Measurements from ENCODE around the gene ILKAP.

The ILKAP gene

GRCh38 chr2:238236571-238236970, 33.1 kb upstream of the ILKAP start:
- DNase-seq: no peak

DNA sequence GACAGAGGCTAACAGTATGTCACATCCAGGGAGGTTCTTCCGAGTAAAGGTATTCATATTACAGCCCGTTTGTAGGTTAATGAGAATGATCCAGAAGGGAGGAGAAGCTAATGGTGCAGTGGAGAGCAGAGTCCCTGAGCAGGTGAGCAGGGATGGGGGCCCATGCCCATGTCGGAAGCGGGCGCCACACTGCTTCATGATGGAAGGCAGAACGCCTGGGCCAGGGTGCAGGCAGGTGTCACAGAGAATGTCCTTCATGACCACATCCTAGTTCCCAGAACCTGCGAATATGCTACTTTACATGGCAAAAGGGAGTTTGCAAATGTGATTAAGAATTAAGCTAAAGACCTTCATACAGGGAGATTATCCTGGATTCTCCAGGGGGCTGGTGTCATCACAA, 32.4 kb upstream of the ILKAP start:
- DNase-seq: no peak

- DNase-seq: no peak
These were observed 31.8 kb upstream of the ILKAP start for GRCh38 chr2:238235331-238235732.

DNA sequence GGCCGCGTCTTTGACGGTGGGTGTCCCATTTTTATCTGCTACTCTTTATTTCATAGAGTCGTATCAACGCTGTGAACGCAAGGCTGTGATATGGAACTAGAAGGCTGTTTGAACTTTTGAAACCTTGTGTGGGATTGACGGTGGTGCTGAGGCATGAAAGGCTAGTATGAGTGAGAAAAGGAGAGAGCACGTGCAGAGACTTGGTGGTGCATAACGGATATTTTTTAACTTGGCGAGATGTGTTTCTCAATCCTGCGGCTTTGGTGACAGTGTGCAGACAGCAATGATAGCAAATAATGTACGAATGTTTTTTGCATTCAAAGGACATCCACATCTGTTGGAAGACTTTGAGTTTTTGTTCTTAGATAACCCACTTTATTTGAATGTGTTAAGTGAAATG, 30.1 kb upstream of the ILKAP start:
- DNase-seq: no peak

DNA sequence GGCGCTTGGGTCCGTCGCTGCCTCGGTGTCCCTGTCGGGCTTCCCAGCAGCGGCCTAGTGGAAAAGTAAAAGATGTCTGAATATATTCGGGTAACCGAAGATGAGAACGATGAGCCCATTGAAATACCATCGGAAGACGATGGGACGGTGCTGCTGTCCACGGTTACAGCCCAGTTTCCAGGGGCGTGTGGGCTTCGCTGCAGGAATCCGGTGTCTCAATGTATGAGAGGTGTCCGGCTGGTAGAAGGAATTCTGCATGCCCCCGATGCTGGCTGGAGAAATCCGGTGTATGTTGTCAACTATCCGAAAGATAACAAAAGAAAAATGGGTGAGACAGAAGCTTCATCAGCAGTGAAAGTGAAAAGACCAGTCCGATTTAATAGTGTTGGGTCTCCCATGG, 28.3 kb upstream of the ILKAP start:
- no peak for DNase-seq

GRCh38 chr2:238231251-238231793, 27.8 kb upstream of the ILKAP start:
- peak; percentile 83 for DNase-seq

DNA sequence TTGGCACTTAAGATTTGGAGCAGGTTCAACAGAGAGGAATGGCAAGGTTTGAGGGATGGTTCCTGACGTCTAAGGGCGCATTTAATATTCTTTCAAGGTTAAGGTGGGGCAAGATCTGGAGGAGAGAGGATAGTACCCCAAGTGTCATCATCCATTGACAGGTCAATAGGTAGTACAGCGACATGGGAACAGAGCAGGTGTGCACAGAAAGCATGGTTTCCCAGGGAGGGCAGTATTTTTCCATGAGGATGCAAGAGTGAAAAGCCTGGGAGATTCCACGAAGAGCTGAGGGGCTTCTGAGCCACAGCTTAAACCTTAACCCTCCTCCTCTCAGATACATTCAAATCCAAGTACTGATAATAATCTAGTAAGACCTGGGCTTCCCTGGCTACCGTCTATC, 27.2 kb upstream of the ILKAP start:
- DNase-seq: no peak

- DNase-seq: no peak
These were observed 25.2 kb upstream of the ILKAP start for GRCh38 chr2:238228700-238229099.

DNA sequence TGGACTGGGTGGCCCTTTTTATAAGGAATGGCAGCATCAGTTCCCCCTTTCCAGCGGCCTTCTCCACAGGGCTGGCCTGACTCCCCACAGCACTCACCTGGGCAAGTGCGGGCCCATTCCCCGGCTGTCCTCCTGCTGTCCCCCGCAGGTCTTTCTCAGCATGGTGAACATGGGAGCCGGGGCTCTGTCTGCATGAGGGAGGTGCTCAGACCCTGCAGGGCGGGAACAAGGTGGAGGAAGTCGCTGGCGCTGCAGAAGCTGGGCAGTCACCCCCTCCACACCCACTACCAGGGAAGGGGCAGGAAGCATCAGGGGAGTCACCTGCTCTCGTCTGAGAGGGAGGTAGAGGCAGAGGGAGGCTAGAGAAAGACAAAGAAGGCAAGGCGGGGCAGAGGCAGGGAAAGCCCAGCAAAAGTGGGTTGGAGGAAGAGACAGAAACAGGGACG, 24.1 kb upstream of the ILKAP start:
- DNase-seq: no peak

GRCh38 chr2:238226698-238227586, 23.4 kb upstream of the ILKAP start:
- no peak for DNase-seq

GRCh38 chr2:238225911-238226697, 22.6 kb upstream of the ILKAP start:
- no peak for DNase-seq

DNA sequence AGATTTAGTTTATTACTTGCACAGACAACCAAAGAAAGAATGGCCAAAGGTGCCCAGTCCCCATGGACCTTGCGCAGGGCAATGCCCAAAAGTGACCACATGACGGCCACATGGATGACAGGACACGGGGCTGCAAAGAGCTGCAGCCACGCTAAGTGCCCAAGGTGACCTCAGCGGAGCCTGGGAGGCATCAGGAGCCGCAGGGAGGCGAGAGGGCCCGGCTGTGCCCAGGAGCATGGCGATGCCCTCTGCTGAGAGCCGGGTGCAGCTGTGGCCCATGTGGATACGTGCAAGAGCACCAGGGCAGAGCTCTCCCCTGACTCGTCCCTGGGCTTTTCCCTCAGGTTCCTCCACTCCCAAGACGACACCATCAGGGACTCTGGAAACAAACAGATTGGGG, 21.6 kb upstream of the ILKAP start:
- DNase-seq: no peak

GRCh38 chr2:238224356-238225035, 21.0 kb upstream of the ILKAP start:
- DNase-seq: no peak

DNA sequence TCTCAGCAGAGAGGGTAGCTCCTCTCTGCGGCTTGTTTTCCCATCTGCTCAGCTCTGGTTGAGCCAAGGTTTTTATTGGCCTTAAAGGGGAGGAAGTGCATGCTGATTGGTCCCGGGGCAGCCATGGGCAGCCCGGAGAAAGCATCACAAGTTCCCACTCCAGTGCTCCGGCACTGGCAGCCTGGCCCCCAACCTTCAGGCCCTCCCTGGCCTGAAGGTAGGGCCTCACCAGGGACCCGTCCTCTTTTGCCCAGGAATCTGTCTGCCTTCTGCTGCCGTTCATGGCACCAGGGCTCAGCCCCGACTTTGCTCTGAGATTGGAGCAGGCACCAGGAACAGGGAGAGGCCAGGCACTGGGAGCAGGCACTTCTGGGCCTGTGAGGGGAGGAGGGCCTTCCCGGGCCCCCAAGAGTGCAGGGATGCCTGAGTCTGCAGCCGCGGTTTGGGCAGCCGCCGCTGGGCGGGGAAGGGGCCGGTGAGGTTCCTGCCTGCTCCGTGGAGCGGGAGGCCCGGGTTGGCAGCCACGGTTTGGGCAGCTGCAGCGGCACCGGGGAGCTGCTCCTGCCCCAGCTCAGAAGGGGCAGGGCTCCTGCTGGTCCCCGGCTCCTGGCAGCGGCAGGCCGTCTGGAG, 17.5 kb upstream of the ILKAP start:
- no peak for DNase-seq

GRCh38 chr2:238220274-238220891, 16.9 kb upstream of the ILKAP start:
- DNase-seq: no peak

GRCh38 chr2:238216651-238217184, 13.2 kb upstream of the ILKAP start:
- DNase-seq: no peak

GRCh38 chr2:238207006-238207405, 3.5 kb upstream of the ILKAP start:
- DNase-seq: no peak

DNA sequence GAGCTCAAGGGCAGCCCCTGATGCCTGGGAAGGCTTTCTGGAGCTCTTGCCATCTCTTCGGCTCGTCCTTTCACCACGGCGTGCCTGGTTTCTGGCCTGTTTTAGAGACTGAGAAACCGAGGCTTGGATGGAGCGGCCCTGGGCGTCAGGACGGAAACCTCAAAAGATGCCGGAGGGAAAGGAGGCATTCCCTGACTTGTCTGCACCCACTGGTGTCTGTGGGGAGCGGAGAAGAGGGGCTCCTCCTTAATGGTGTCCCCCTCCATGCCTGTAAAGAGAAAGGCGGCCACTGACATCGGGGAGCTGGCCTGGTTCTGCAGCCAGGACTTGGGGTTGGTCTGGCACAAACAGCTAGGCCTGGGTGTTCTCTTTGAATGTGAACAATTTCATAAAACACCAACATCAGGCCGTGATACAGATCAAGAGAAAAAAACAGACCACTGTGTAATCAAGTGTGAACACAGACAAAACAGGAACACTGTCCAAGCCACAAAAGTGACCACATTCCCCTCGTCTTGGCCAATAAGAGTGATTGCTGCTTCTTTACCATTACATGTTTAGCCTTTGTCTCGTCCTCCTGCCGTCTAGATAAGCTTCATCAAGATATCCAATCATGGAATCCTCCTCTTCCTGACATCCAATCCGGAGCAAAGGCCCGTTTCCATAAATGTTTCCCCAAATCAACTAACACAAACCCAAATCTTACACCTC, 633 bp upstream of the ILKAP start:
- no peak for DNase-seq

DNA sequence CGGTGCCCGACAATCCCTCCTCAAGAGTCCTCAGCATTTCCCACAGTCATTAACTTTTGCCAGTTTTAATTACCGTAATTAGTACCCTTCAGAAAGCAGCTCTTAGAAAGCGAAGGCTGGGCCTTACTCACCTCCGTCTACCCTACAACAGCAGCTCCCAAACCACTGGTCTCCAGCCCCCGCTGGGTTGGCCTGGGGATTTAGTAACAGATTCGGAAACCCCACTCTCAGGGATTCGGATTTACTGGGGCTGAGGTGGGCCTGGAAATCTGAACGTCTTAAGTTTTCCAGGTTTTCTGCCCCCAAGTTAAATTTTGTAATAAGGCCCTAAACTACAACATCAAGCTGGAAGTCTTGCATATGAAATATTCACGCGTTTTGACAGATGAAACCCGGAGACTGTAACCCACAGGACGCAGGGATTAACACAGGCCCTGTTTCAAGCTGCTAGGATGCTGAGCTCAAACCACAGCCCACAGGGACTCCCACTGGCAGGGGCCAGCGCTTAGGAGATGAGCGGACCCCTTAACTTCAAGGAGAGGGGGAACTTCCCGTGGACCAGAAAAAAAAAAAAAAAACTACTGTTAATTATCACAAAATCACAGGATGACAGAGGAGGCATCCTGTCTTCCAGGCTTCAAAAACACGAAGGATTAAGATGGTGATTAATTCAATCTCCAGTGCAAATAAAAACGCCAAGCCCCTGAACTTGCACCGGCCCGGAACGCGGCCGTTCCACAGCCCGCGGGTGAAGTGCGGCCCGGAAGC, 985 bp downstream of the ILKAP start:
- DNase-seq: peak; percentile 13

DNA sequence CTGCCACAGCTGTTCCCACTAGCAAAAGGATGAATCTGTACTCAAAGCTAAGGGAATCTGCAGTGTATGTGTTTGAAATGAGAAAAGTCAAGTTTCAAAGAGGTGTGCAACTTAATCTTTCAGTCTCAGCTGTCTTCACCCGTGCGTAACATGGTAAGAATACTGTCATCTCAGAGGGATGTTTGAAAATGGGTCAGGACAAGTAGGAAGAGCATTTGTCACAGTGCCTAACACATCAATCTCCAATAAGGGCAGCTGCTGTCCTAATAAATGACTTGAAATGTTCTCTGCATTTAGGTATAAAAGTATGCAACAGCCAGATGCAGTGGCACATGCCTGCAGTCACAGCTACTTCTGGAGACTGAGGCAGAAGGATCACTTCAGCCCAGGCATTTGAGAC, 13.1 kb downstream of the ILKAP start:
- DNase-seq: no peak
